Glutamatergic neuron (in vitro differentiated cells): ENCODE results near the gene POU2F2. TPM values are rescaled to one million over a fixed set of nuclear protein-coding genes. Genes with fewer than 3 reads are reported as not detected.

Source experiments
- DNase-seq: peaks from one replicate; pipeline ENCODE4 v3.0.0; 2022
- H3K27ac Mint-ChIP-seq: one replicate; pipeline ENCODE4 v1.8.0; 2020; ENCODE audit warnings: mild to moderate bottlenecking, mixed read lengths, inconsistent platforms; ENCODE audit not compliant: unreplicated experiment
- H3K27me3 Mint-ChIP-seq: one replicate; pipeline ENCODE4 v1.8.0; 2020; ENCODE audit warnings: mild to moderate bottlenecking, moderate library complexity, mixed read lengths, inconsistent platforms; ENCODE audit not compliant: unreplicated experiment
- H3K36me3 Mint-ChIP-seq: one replicate; pipeline ENCODE4 v1.8.0; 2020; ENCODE audit warnings: mild to moderate bottlenecking, mixed read lengths, inconsistent platforms; ENCODE audit not compliant: unreplicated experiment
- H3K4me1 Mint-ChIP-seq: one replicate; pipeline ENCODE4 v1.8.0; 2020; ENCODE audit warnings: mild to moderate bottlenecking, low read depth, mixed read lengths, inconsistent platforms; ENCODE audit not compliant: unreplicated experiment
- H3K4me3 Mint-ChIP-seq: one replicate; pipeline ENCODE4 v1.8.0; 2020; ENCODE audit warnings: mild to moderate bottlenecking, mixed read lengths, inconsistent platforms; ENCODE audit not compliant: unreplicated experiment
- H3K9me3 Mint-ChIP-seq: one replicate; pipeline ENCODE4 v1.8.0; 2020; ENCODE audit warnings: mild to moderate bottlenecking, moderate library complexity, mixed read lengths, inconsistent platforms; ENCODE audit not compliant: unreplicated experiment
- CTCF ChIP-seq: fragments of 200-600 bp; sonication (generic); IDR thresholded peaks from one replicate; pipeline ENCODE4 v1.5.0; 2021; ENCODE audit not compliant: partially characterized antibody, unreplicated experiment
- total RNA-seq: library from RNA; stranded (reverse); fragmentation: NEBNext Ultra II Directional; extraction: Animal tissue kit (Norgen Biotek cat#: 25700); gene quantifications from one replicate; pipeline ENCODE4 v1.2.1, GENCODE V29; 2021; ENCODE audit not compliant: unreplicated experiment

The POU2F2 gene
- total RNA-seq, 1 donor from 2014 or later = 53.4 TPM

DNA sequence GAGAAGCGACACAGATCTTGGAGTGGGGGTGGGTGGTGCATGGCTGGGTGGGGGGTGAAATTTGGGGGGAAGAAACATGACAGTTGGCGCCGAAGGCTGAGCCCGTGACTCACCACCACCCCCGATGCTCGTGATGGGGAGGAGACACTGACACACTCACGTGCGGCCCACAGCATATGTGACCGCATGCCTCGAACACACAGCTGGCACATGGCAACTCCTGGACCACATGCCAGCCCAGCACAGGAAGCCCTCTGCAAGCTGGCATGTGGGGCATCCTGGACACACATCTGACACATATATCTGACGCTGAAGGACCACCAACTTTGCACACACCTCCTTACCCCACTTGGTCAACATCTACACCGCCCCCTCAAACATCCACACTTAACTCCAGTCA lies 61.0 kb downstream of the POU2F2 start:
- Mint-ChIP-seq H3K4me3 (no peak overlapping the region), H3K27me3 (peaks cover 10% of the 10 kb centered on the region), H3K36me3 (peaks cover 5% of the 10 kb centered on the region), H3K4me1 (peaks cover 10% of the 10 kb centered on the region), H3K27ac (peak overlapping the region; percentile 82), H3K9me3 (peaks cover 12% of the 10 kb centered on the region)
- DNase-seq = no peak
- TF ChIP-seq CTCF = no peak

GRCh38 chr19:42069619-42070351 lies 62.5 kb downstream of the POU2F2 start, which contains the start of gene GRIK5:
Gene GRIK5, minus strand, starts transcription at chr19:42070206. Its CDS starts 4,436 bp downstream, at chr19:42065770.
- DNase-seq = peak; percentile 80
- Mint-ChIP-seq H3K36me3 (peaks cover 5% of the 10 kb centered on the region), H3K4me3 (peak within 1 kb of the TSS; percentile 76), H3K27ac (peak within 1 kb of the TSS; percentile 70), H3K4me1 (peaks cover 6% of the 10 kb centered on the region), H3K27me3 (peaks cover 7% of the 10 kb centered on the region), H3K9me3 (peaks cover 8% of the 10 kb centered on the region)
- no peak for TF ChIP-seq CTCF

GRCh38 chr19:42068756-42069571 lies 63.3 kb downstream of the POU2F2 start:
- Mint-ChIP-seq H3K27me3 (peaks cover 7% of the 10 kb centered on the region), H3K4me1 (peaks cover 8% of the 10 kb centered on the region), H3K36me3 (peaks cover 10% of the 10 kb centered on the region), H3K27ac (no peak overlapping the region), H3K9me3 (peaks cover 8% of the 10 kb centered on the region), H3K4me3 (no peak overlapping the region)
- TF ChIP-seq CTCF = no peak
- no peak for DNase-seq

GRCh38 chr19:42068361-42068755 lies 63.9 kb downstream of the POU2F2 start:
- Mint-ChIP-seq H3K4me3 (no peak overlapping the region), H3K27ac (no peak overlapping the region), H3K4me1 (peaks cover 8% of the 10 kb centered on the region), H3K9me3 (peaks cover 8% of the 10 kb centered on the region), H3K27me3 (peaks cover 10% of the 10 kb centered on the region), H3K36me3 (peaks cover 13% of the 10 kb centered on the region)
- DNase-seq = no peak
- no peak for TF ChIP-seq CTCF
